Hematopoietic multipotent progenitor cell treated with erythropoietin and hydrocortisone succinate and interleukin-3 and kit ligand, for 8 days (in vitro differentiated cells): ENCODE data around the gene OPN3.
A peak's percentile ranks its signal among the peaks of the same experiment; 100 is the strongest.

ENCODE experiments used
- DNase-seq: peaks from one replicate; pipeline ENCODE4 v3.0.0-alpha.2; 2015

Gene OPN3

DNA sequence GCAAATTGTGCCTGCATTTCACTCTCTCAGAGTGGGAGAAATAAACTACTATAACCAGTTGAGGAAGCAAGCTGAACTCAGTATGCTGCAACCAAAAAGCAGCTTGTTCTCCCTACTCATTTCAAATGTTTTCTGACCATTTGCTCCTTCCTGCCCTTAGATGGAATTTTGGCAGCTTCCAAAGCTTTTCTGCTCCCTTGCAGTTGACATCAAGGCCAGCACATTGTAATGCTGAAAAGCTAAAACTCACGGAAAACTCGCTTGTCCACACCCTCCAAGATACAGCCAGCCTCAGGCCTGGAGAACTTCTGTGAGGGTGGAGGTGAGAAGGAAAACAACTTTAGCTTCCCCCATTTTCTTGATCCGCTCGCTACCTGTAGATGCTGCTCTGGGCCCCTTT, 5.0 kb upstream of the OPN3 start:
- DNase-seq: no peak

- DNase-seq: no peak
Observed at GRCh38 chr1:241644259-241644658, 4.1 kb upstream of the OPN3 start.

DNA sequence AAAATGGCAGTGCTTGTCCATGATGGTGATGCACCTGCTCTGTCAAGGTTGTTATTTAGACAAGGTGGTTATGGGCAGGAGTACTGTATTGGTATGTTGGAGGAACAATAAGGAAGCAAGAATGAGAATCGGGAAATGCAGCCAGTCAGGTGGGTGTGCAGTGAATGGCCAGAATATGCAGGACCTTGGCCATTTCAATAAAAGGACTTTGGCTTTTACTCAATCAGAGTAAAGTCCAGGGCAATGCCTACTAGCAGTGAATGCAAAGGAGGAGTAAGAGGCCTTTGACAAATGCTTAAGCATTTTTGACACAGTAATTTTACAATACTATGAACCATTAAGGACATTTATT, 2.4 kb upstream of the OPN3 start:
- no peak for DNase-seq

DNA sequence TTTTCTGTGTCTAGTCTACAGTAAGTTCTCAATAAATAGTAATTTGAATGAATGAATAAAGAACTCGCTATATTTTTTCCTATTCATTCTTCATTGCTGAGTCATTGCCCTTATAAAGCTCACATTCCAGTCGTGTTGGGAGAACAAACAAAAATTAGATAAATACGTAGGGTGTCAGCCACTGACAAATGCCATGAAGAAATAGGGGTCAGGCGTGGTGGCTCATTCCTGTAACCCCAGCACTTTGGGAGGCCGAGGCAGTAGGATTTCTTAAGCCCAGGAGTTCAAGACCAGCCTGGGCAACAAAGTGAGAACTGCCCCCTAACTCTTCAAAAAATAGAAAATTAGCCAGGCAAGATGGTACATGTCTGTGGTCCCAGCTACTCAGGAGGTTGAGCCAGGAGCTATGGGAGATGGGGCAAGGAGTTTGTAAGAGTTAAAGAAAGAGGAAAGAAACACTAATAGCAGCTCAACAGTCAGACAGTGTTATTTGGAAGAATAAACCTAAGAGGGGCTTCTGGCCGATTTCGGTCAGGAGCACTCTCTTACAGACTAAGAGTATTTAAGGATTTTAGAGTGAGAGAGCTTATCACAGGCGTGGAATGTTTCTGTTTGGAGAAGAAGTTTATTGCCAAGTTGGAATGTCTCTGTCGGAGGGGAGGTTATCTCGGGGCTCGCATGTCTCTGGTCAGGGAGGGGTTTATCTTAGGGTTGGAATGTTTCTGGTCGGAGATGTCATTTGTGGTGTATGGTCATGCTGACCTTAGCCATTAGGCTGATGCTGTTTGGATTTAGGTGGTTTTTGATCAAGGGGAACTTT, 1.8 kb upstream of the OPN3 start:
- no peak for DNase-seq

DNA sequence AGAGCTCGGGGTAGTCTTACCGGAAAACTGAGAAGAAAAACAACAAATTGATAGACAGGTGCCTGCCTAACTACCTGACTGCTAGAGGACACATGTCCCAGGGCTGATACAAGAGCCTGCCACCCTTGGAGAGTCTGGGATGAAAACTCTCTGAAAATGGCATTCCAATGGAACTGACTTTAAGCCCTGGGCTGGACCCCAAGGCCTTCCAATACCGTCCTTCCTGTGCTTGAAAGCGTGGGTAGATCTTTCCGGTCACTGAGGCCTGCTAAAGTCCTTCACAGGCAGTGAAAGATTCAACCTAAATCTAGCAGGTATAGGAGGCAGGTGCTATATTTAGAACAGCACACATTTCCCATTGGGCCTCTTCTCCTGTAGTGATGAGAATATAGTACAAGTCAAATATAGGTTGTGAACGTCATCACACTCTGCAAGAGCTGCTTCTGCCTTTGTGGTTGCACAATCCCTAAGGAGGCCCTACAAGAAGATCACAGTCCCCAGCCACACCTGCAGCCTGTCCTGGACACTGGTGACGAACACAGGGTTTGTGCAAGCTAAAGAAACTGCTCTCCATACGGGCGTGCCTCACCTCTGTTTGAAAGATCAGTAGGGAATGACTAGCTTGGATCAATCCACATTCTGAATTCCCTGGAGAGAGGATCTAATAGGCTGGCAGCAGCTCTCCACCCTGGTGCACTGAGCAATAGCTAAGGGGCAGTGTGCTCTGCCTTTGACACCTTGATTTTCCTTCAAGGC, 876 bp upstream of the OPN3 start:
- DNase-seq: no peak

DNA sequence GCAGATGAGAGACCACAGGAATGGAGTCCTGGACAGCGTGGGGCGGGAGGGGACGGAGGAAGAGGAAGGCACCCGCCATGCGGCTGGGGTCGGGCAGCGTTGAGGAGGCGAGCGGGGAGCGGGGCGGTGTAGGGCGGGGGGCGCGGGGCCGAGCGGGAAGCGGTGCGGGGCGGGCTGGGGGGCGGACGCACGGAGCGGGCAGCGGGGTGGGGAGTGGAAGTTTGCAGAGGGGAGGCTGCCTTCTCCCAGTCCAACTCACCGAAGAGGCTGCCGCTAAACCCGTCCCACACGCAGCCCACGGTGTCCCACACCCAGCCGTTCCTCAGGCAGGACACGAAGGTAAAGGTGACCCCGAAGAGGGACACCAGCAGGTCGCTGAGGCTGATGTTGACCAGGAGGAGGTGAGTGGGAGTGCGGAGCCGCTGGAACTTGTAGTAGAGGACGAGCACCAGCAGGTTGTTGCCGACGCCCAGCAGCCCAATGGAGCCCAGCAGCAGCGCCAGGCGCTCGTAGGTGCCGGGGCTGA, 483 bp downstream of the OPN3 start:
- DNase-seq: peak; percentile 55

- DNase-seq: peak; percentile 39
Observed at GRCh38 chr1:241638909-241639622, 1.1 kb downstream of the OPN3 start.

- DNase-seq: no peak
Observed at GRCh38 chr1:241638099-241638682, 2.0 kb downstream of the OPN3 start.

GRCh38 chr1:241637604-241638003, 2.6 kb downstream of the OPN3 start:
- peak; percentile 17 for DNase-seq

- no peak for DNase-seq
Observed at GRCh38 chr1:241637046-241637590, 3.1 kb downstream of the OPN3 start.

GRCh38 chr1:241636291-241636690, 3.9 kb downstream of the OPN3 start:
- DNase-seq: no peak

DNA sequence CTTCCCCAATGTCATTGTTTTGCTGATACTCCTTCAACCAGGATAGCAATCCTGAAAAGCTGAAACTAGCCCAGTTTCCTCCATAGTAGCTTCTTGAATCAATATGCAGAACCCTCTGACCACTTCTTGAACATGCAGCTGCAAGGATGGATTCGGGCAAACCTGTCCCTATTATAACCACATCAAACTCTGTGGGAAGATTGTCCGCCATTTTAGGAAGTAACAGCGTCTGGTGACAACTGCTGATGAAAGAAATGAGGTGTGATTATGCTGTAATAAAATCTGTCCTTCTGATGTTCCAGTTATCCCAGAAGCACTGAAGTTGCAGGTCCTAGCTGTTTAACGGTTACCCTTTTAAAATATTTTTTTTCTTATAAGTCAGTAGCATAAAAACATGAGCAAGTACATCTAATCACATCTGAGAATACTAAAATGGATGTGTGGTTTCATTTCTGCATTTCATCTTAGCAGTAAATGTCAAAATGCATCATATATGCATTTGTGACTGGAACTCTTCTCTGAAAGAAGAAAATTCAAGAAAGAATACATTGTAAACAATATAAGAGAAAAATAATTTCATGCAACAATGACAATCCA, 4.5 kb downstream of the OPN3 start:
- DNase-seq: no peak

GRCh38 chr1:241632987-241633386, 7.2 kb downstream of the OPN3 start:
- DNase-seq: no peak

GRCh38 chr1:241631674-241632073, 8.5 kb downstream of the OPN3 start:
- no peak for DNase-seq

GRCh38 chr1:241630899-241631298, 9.3 kb downstream of the OPN3 start:
- DNase-seq: no peak

DNA sequence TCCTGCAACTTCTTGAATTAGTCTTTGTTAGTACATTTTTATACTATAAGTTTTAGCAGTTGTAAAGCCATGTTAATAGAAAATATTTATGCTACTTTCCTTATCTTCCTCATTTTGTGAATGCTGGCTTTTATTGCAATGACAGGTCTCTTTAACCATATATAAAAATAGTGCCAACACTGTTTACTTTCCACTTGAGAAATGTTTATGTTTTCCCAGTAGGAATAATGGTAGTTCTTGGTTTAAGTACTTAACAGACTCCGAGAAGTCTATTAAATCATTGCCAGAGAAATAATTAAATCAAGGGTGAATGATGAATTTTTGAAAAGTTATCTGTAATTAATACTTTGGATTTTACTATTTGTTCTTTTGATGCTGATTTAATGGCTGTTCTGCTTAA, 9.7 kb downstream of the OPN3 start:
- no peak for DNase-seq

- no peak for DNase-seq
Observed at GRCh38 chr1:241630005-241630404, 10.2 kb downstream of the OPN3 start.

- DNase-seq: peak; percentile 71
Observed at GRCh38 chr1:241627453-241628259, 12.5 kb downstream of the OPN3 start.

- peak; percentile 71 for DNase-seq
Observed at GRCh38 chr1:241624935-241625334, 15.2 kb downstream of the OPN3 start.

- no peak for DNase-seq
Observed at GRCh38 chr1:241622669-241623068, 17.5 kb downstream of the OPN3 start.

DNA sequence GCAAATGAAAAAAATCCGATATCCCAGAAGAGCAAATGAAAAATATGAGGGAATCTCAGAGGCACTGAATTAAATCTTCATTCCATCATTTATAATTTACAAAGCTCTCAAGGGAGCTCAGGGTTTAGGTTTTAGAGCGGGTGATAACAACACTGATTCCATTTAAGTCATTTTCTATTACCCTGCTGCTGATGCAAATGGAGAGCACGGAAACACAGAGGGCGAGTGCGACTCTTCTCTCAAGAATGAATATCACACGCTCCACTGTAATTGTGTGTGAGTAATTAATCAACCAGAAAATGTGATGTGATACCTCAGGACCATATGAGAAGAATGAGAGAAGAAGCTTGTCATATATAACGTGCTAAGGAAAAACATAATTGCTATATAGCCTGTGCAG, 22.7 kb downstream of the OPN3 start:
- DNase-seq: no peak
